ENCODE measurements around the gene RARRES2. TPM values are rescaled to one million over a fixed set of nuclear protein-coding genes. Genes with fewer than 3 reads are reported as not detected.

Gene RARRES2
- total RNA-seq, 1 experiment from 2014 or later = 2.1 TPM

DNA sequence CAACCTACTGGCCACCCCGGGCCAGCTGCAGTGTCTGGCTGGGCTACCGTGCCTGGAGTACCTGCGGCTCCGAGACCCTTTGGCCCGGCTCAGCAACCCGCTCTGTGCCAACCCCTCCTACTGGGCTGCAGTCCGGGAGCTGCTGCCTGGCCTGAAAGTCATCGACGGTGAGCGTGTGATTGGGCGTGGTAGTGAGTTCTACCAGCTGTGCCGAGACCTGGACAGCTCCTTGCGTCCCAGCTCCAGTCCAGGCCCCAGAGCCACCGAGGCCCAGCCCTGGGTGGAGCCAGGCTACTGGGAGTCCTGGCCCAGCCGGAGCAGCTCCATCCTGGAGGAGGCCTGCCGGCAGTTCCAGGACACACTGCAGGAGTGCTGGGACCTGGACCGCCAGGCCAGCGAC lies 4.2 kb downstream of the RARRES2 start:
- TF ChIP-seq, protein P1, sequence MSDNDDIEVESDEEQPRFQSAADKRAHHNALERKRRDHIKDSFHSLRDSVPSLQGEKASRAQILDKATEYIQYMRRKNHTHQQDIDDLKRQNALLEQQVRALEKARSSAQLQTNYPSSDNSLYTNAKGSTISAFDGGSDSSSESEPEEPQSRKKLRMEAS (IDR thresholded peaks at IDR 0.05) = no peak
- no peak for TF ChIP-seq POLR2AphosphoS5 (IDR thresholded peaks at IDR 0.05; ENCODE audit: low read depth, low read length)
- no peak for TF ChIP-seq EZH2phosphoT487 (IDR thresholded peaks at IDR 0.05; ENCODE audit: borderline replicate concordance)
- TF ChIP-seq SRF (IDR thresholded peaks at IDR 0.05; ENCODE audit: low read depth) = no peak
- no peak for TF ChIP-seq RAD21 (IDR thresholded peaks at IDR 0.05; ENCODE audit: low read depth)
- TF ChIP-seq, protein P2, sequence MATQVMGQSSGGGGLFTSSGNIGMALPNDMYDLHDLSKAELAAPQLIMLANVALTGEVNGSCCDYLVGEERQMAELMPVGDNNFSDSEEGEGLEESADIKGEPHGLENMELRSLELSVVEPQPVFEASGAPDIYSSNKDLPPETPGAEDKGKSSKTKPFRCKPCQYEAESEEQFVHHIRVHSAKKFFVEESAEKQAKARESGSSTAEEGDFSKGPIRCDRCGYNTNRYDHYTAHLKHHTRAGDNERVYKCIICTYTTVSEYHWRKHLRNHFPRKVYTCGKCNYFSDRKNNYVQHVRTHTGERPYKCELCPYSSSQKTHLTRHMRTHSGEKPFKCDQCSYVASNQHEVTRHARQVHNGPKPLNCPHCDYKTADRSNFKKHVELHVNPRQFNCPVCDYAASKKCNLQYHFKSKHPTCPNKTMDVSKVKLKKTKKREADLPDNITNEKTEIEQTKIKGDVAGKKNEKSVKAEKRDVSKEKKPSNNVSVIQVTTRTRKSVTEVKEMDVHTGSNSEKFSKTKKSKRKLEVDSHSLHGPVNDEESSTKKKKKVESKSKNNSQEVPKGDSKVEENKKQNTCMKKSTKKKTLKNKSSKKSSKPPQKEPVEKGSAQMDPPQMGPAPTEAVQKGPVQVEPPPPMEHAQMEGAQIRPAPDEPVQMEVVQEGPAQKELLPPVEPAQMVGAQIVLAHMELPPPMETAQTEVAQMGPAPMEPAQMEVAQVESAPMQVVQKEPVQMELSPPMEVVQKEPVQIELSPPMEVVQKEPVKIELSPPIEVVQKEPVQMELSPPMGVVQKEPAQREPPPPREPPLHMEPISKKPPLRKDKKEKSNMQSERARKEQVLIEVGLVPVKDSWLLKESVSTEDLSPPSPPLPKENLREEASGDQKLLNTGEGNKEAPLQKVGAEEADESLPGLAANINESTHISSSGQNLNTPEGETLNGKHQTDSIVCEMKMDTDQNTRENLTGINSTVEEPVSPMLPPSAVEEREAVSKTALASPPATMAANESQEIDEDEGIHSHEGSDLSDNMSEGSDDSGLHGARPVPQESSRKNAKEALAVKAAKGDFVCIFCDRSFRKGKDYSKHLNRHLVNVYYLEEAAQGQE (IDR thresholded peaks at IDR 0.05; ENCODE audit: low read depth) = no peak
- no peak for TF ChIP-seq POLR2A (IDR thresholded peaks at IDR 0.05; ENCODE audit: borderline replicate concordance, extremely low read depth, insufficient read depth, insufficient read length)
- TF ChIP-seq JUND (IDR thresholded peaks at IDR 0.05) = no peak
- no peak for TF ChIP-seq FOSL1 (IDR thresholded peaks at IDR 0.05; ENCODE audit: low read depth)
- no peak for TF ChIP-seq TCF7L2 (IDR thresholded peaks at IDR 0.05; ENCODE audit: borderline replicate concordance, extremely low read depth, insufficient read depth, insufficient read length)
- TF ChIP-seq CBX3 (IDR thresholded peaks at IDR 0.05; ENCODE audit: low read depth) = no peak
- no peak for DNase-seq (ENCODE audit: low read depth, low spot score)
- Histone ChIP-seq H3K9ac (ENCODE audit: low read length) (no peak overlapping the region), H3K27me3 (ENCODE audit: insufficient read depth, low read length) (no peaks in the 10 kb centered on the region), H4K20me1 (ENCODE audit: insufficient read depth) (no peaks in the 10 kb centered on the region), H3K27ac (ENCODE audit: low read depth, low read length) (no peak overlapping the region), H3K9me3 (ENCODE audit: control insufficient read depth in 1 of 2, insufficient read depth in 1 of 2, low read depth in 1 of 2, low read length in 2 of 2) (no peaks in the 10 kb centered on the region), H3K4me2 (ENCODE audit: low read length) (no peak overlapping the region), H3K36me3 (ENCODE audit: control insufficient read depth in 1 of 2, insufficient read depth in 2 of 2, low read length in 2 of 2) (no peaks in the 10 kb centered on the region), H3K4me1 (ENCODE audit: control insufficient read depth in 1 of 2, insufficient read depth in 2 of 2, low read length in 2 of 2) (no peaks in the 10 kb centered on the region), H2AFZ (ENCODE audit: low read depth, low read length, poor library complexity, severe bottlenecking) (no peak overlapping the region), H3K9me2 (ENCODE audit: insufficient read depth) (no peaks in the 10 kb centered on the region), H3K4me3 (replicated peaks in 1 of 2; ENCODE audit: low read depth in 1 of 2, low read length in 2 of 2) (no peak overlapping the region), H3K79me2 (ENCODE audit: insufficient read depth, low read length) (no peaks in the 10 kb centered on the region)
- RAD21 ChIA-PET (ENCODE audit: low non-redundant PET in 1 of 2, low total read pairs in 2 of 2, uncharacterized antibody in 2 of 2, unreplicated experiment in 2 of 2) = no interaction called here
- POLR2A ChIA-PET = no interaction called here
- BruUV-seq (replicated peaks) = no TSS peak
- intact Hi-C loops (cut with micrococcal nuclease) = no loop called here
- no peak for ATAC-seq
- CTCF ChIA-PET = no interaction called here

All from HCT116 (cell line).